Esophagus squamous epithelium (tissue), 5 donors: ENCODE results near the gene ERCC2. TPM values are rescaled to one million over a fixed set of nuclear protein-coding genes. Genes with fewer than 3 reads are reported as not detected.

ENCODE experiments used
- DNase-seq: peaks from one replicate; lab custom pipeline; 2025; lab: John Stamatoyannopoulos, UW
- H3K27ac ChIP-seq, 4 donors: fragments of 200-600 bp; sonication (generic); one replicate each; pipeline ENCODE4 v1.5.1; 2016 to 2019; ENCODE audit warnings: mild to moderate bottlenecking in 1 of 4
- H3K27me3 ChIP-seq, 4 donors: fragments of 200-600 bp; sonication (generic); 1 replicate in 3 of 4; 2 replicates in 1 of 4; pipeline versions ENCODE4 v1.5.1 to v1.6.0; 2017 to 2021; ENCODE audit warnings: antibody characterized with exemption in 1 of 4
- H3K36me3 ChIP-seq, 3 donors: fragments of 200-600 bp; sonication (generic); one replicate each; pipeline ENCODE4 v1.5.1; 2016 to 2019
- H3K4me1 ChIP-seq, 3 donors: fragments of 200-600 bp; sonication (generic); one replicate each; pipeline ENCODE4 v1.5.1; 2017 to 2019
- H3K4me3 ChIP-seq, 4 donors: fragments of 200-600 bp; sonication (generic); 1 replicate in 3 of 4; 2 replicates in 1 of 4; pipeline ENCODE4 v1.5.1; 2016 to 2019; ENCODE audit warnings: mild to moderate bottlenecking in 2 of 4, moderate library complexity in 1 of 4
- H3K9me3 ChIP-seq, 3 donors: fragments of 200-600 bp; sonication (generic); one replicate each; pipeline ENCODE4 v1.5.1; 2016 to 2019
- POLR2A ChIP-seq, 4 donors: fragments of 450-650 bp; IDR thresholded peaks; one replicate each; pipeline ENCODE4 v1.6.1; 2017; ENCODE audit warnings: antibody characterized with exemption in 4 of 4, mild to moderate bottlenecking in 4 of 4, moderate library complexity in 3 of 4
- WGBS, 2 donors: methylation state at CpG; one replicate each; pipeline ENCODE4 v1.1.5; 2018; 5-methylcytosine and 5-hydroxymethylcytosine counted together
- intact Hi-C: fragments of 100-400 bp; cut with DNase I; formaldehyde crosslinking; loops from one replicate; pipeline ENCODE4 v1.15.0; 2022
- total RNA-seq, 4 donors: library from RNA; depleted of rRNA; stranded (reverse); fragments of >200 nt; gene quantifications; one replicate each; pipeline ENCODE4 v1.1.0, GENCODE V29; 2016
- TF ChIP-seq, protein P1 (sequence below), 6 experiments: fragments of 450-650 bp in 4 of 6; fragments of 200-600 bp in 2 of 6; sonication (generic) in 2 of 6; IDR thresholded peaks; one replicate each; pipeline ENCODE4 v1.5.1; 2016 to 2019; ENCODE audit warnings: antibody characterized with exemption in 6 of 6, mild to moderate bottlenecking in 4 of 6, moderate library complexity in 4 of 6
- donor health status: DM: yes; HTN: yes; CAD: no.

The ERCC2 gene
- total RNA-seq, 4 donors from 2014 or later = 6.6 to 8.8 (median 7.2) TPM

DNA sequence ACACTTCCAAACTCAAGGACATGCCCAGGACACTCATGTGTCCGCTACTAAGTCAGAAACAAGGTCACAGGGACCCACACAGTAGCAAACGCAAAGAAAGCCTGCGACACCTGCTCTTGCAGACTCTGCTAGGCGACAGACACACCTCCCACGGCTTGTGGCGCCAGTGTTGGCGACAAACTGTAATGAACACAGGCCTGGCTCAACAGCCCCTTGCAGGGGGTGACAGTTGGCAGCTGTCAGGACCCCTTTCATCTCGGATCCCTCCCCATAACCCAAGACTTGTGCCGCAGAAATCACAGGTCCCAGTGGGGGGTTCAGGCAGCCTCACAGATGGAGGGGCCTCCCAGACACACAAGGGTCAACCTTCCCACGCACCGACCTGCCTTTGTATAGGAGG lies 48.1 kb downstream of the ERCC2 start:
- peaks cover 0 to 59% (median 6%) of the 10 kb centered on the region in 4 donors for H3K27me3 ChIP-seq
- WGBS, 2 donors = 40% methylated on average over 3 of the region's 11 CpGs; no CpG with 5 or more reads in 1 of the 2 donors
- H3K27ac ChIP-seq = no peak overlapping the region
- peaks cover 5 to 29% (median 10%) of the 10 kb centered on the region in 3 donors for H3K4me1 ChIP-seq
- intact Hi-C loops = no loop called here
- TF ChIP-seq POLR2A (IDR thresholded peaks at IDR 0.05) = no peak
- TF ChIP-seq, protein P1, sequence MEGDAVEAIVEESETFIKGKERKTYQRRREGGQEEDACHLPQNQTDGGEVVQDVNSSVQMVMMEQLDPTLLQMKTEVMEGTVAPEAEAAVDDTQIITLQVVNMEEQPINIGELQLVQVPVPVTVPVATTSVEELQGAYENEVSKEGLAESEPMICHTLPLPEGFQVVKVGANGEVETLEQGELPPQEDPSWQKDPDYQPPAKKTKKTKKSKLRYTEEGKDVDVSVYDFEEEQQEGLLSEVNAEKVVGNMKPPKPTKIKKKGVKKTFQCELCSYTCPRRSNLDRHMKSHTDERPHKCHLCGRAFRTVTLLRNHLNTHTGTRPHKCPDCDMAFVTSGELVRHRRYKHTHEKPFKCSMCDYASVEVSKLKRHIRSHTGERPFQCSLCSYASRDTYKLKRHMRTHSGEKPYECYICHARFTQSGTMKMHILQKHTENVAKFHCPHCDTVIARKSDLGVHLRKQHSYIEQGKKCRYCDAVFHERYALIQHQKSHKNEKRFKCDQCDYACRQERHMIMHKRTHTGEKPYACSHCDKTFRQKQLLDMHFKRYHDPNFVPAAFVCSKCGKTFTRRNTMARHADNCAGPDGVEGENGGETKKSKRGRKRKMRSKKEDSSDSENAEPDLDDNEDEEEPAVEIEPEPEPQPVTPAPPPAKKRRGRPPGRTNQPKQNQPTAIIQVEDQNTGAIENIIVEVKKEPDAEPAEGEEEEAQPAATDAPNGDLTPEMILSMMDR (IDR thresholded peaks at IDR 0.05) = no peak
- no peak overlapping the region for H3K4me3 ChIP-seq
- no peak for DNase-seq
- H3K36me3 ChIP-seq = no peaks in the 10 kb centered on the region
- no peaks in the 10 kb centered on the region for H3K9me3 ChIP-seq

GRCh38 chr19:45321848-45322247 lies 48.5 kb downstream of the ERCC2 start:
- Histone ChIP-seq H3K36me3 (no peaks in the 10 kb centered on the region), H3K4me1 (peaks cover 5 to 29% (median 10%) of the 10 kb centered on the region in 3 donors), H3K9me3 (no peaks in the 10 kb centered on the region), H3K27ac (no peak overlapping the region), H3K4me3 (no peak overlapping the region), H3K27me3 (peaks cover 0 to 64% (median 6%) of the 10 kb centered on the region in 4 donors)
- TF ChIP-seq, protein P1 (IDR thresholded peaks at IDR 0.05) = no peak
- TF ChIP-seq POLR2A (IDR thresholded peaks at IDR 0.05) = no peak
- WGBS, 2 donors = 40 to 50% methylated on average over 2 to 3 of the region's 7 CpGs
- DNase-seq = no peak
- intact Hi-C loops = no loop called here

DNA sequence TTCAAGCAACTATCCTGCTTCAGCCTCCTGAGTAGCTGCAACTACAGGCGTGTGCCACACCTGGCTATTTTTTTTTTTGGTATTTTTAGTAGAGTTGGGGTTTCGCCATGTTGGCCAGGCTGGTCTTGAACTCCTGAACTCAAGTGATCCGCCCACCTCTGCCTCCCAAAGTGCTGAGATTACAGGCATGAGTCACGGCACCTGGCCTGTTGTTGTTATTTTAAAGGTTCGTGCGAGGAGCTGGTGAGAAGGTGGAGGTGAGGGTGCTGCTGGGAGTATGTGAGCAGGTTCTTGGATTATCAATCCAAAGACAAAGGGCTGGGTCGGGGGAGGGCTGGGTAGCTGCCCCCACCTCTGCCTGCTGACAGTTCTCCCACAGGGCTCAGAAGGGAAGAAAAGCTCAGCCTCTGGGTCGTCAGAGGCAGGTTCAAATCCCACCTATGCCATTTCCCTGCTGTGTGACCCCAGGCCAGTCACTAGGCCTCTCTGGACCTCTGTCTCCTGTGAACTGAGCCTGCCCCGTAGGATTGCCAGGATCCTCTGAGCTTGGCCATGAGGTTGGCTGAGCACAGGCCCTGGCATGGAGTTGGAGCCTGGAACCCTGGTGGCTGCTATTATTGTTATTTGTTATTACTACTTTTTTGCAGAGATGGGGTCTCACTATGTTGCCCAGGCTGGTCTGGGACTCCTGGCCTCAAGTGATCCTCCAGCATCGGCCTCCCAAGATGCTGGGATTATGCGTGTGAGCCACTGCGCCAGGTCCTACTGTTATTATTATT lies 49.2 kb downstream of the ERCC2 start:
- Histone ChIP-seq H3K4me3 (no peak overlapping the region), H3K27ac (no peak overlapping the region), H3K4me1 (peaks cover 4 to 24% (median 10%) of the 10 kb centered on the region in 3 donors), H3K9me3 (no peaks in the 10 kb centered on the region), H3K27me3 (peaks cover 0 to 69% (median 6%) of the 10 kb centered on the region in 4 donors), H3K36me3 (no peaks in the 10 kb centered on the region)
- 43 to 59% methylated on average over 1 to 4 of the region's 12 CpGs for WGBS, 2 donors
- no peak for TF ChIP-seq POLR2A (IDR thresholded peaks at IDR 0.05)
- TF ChIP-seq, protein P1 (IDR thresholded peaks at IDR 0.05) = no peak
- intact Hi-C loops = no loop called here
- DNase-seq = no peak

DNA sequence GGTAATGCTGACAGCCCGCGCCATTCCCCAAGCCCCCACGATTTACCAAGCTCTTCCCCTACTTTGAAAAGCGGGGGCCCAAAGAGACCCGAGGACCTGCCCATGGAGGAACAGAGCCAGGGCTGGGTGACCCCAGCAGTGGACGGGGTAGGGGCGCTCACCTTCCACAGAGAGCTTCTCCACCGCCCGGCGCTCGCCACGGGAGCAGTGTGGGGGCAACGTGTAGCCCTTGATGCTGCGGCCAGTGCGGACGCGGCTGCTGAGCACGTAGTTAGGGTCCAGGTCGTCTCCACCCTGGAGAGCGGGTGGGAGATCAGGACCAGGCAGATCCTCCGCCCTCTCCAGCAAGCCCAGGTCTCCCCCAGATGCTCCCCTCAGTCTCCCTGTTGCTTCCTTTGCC lies 55.1 kb downstream of the ERCC2 start:
- 46% methylated on average over 8 to 10 of the region's 21 CpGs for WGBS, 2 donors
- DNase-seq = no peak

More for the DNA sequence above, 55.1 kb downstream of the ERCC2 start:
- no peaks in the 10 kb centered on the region for H3K36me3 ChIP-seq
- TF ChIP-seq, protein P1 (IDR thresholded peaks at IDR 0.05) = no peak
- TF ChIP-seq POLR2A (IDR thresholded peaks at IDR 0.05) = no peak
- peaks cover 0 to 69% (median 0%) of the 10 kb centered on the region in 4 donors for H3K27me3 ChIP-seq
- H3K4me1 ChIP-seq = peaks cover 0 to 5% (median 0%) of the 10 kb centered on the region in 3 donors
- H3K27ac ChIP-seq = no peak overlapping the region
- intact Hi-C loops = no loop called here
- no peak overlapping the region for H3K4me3 ChIP-seq
- H3K9me3 ChIP-seq = no peaks in the 10 kb centered on the region
